ENCODE results near the gene B3GALT4.
"Not testable (repeated sequence)": the region's sequence is repeated elsewhere in the genome, so short reads cannot be mapped to it uniquely, and the experiment has no call there.

B3GALT4 gene

DNA sequence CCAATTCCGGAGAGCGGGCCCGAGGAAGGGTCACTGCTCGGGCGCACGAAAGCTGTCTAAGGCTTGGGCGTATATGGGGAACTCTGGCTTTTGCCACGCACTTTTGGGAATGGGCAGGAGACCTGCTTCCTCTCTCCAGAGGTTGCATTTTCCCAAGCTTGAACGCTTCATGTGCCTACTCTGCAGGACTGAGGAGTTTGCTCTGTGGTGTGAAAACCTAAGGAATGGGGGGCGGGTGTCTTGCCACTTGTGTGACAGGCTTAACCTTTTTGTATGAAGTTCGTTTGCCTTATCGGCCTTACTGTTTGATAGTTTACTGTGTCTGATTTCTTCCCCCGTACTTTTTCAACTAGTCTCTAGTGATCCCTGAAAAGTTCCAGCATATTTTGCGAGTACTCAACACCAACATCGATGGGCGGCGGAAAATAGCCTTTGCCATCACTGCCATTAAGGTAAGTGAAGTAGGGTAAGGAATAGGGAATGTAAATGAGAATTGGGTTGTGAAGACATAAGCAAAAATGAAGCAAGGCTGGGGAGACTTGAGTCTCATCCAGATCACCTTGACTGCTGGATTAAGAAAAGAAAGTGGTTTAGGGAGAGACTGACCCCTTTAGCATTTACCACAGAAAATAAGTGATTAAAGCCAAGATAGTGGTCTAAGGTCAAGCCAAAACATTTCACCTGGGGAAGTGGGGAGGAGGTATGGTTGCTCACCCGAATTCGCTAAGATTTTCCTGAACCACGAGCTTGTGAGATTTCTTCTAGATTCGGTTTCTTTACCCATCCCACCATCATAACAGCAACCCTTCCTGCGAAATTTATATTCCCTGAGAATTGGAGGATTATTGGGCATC, 4.4 kb upstream of the B3GALT4 start:
- DNase-seq, result no peak

DNA sequence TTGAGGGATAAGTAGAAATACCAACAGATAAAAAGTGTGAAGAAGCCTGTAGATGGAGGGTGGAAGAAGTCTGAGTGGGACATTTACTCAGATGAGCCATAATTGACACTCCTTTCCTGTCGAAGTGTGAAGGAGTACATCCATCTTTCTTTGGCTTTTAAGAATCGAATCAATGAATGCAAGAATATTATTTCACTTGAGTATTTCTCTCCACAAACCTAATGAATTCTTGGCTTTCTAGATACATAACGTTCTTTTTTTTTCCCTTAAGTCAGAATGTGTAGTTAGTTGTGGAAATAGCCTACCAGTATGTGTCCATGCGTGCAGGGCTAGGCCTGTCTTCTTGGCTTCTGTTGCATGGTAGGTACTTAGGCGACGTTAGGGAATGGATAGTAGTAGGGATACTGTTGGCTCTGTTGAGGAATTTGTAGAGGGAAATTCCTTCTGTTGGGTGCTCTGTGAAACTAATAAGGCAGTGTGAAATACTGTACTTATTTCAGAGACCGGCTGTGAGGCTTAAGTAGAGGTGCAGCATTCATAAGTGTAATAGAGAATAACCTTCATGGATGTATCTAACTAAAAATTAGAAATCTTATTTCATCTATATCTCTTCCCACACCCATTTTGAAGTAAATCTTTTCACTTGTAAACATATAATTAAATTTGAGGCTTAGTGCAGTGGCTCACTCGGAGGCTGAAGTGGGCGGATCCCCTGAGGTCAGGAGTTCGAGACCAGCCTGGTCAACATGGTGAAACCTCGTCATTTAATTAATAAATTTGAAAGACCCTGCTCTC, 3.6 kb upstream of the B3GALT4 start:
- no peak for DNase-seq

DNA sequence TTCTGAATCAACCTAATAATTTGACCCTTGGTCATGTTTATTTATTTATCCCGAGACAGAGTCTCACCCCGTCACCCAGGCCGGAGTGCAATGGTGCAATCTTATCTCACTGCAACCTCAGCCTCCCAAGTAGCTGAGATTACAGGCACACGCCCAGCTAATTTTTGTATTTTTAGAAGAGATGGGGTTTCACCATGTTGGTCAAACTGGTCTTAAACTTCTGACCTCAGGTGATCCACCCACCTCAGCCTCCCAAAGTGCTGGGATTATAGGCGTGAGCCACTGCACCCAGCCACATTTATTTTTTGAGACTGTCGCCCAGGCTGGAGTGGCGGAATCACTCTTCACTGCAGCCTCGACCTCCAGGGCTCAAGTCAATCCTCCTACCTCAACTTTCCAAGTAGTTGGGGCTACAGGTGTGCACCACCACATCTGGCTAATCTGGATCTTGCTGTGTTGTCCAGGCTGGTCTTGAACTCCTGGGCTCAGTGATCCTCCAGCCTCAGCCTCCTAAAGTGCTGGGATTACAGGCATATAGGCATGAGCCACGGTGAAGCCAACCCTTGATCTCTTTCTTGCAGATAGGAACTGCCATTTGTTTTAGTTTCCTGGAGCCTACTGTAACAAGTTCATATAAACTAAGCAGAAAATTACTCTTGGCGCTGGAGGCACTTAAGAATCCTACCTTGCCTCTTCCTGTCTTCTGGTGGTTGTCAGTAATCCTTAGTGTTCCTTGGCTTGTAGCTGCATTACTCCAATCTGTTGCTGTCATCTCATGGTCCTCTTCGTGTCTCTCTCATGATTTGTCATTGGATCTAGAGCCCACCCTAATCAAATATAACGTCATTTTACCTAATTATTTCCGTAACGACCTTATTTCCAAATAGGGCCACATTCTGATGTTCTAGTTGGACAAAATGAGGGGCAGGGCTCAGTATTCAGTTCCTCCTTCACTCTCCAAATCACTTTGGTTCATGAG, 2.7 kb upstream of the B3GALT4 start:
- no peak for DNase-seq

DNA sequence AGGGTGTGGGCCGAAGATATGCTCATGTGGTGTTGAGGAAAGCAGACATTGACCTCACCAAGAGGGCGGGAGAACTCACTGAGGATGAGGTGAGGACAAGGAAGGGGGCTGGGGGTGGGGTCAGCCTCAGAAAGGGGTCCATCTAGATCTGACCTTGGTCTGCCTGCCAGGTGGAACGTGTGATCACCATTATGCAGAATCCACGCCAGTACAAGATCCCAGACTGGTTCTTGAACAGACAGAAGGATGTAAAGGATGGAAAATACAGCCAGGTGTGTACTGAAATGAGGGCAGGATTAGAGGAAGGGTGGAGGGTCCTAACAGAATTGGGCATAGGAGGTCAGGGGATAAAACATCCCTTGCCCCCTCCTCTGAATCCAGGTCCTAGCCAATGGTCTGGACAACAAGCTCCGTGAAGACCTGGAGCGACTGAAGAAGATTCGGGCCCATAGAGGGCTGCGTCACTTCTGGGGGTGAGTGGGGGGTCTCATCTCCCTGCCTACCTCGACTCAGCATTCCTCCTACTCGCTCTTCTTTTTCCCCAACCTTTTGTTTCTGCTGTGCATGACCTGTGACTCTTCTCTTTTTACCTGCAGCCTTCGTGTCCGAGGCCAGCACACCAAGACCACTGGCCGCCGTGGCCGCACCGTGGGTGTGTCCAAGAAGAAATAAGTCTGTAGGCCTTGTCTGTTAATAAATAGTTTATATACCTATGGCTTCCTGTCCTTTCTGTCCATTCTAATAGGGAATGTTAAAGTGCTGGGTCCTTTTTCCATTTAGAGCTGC, 935 bp upstream of the B3GALT4 start:
- DNase-seq, result not testable (repeated sequence)

DNA sequence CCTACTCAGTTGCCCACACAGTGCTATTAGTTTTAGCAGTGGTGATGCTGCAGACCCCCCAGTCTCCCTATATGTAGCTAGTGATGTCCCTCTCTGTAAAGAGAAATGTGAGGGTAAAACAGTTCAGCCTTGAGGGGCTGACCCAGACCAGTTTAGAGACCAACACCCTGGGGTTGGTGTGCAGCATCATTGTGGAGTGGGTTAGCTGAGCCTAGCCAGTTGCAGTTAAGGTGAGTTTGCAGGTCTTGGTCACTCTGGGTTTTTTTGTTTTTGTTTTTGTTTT, 401 bp upstream of the B3GALT4 start:
- DNase-seq, result no peak

DNA sequence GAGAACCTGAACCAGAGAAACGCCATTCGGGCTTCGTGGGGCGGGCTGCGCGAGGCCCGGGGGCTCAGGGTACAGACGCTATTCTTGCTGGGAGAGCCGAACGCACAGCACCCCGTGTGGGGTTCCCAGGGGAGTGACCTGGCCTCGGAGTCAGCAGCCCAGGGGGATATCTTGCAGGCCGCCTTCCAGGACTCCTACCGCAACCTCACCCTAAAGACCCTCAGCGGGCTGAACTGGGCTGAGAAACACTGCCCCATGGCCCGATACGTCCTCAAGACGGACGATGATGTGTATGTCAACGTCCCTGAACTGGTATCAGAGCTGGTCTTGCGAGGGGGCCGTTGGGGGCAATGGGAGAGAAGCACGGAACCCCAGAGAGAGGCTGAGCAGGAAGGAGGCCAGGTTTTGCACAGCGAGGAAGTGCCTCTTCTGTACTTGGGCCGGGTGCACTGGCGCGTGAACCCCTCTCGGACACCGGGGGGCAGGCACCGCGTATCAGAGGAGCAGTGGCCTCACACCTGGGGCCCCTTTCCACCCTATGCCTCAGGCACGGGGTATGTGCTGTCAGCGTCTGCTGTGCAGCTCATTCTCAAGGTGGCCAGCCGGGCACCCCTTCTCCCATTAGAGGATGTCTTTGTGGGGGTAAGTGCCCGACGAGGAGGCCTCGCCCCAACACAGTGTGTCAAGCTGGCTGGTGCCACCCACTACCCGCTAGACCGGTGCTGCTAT, 904 bp downstream of the B3GALT4 start:
- DNase-seq, result no peak

DNA sequence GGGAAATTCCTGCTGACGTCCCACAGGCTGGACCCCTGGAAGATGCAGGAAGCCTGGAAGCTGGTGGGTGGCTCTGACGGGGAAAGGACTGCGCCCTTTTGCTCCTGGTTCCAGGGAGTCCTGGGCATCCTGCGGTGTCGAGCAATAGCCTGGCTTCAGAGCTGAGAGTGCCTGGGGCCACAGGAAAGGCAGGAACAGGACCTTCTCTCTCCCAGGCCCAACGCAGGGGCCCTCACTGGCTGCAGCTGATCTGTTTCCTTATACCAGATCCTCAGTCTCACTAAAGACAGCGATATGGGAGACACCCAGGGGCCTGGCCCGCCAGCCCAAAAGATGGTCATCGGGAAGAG, 1.4 kb downstream of the B3GALT4 start:
- DNase-seq, result no peak

DNA sequence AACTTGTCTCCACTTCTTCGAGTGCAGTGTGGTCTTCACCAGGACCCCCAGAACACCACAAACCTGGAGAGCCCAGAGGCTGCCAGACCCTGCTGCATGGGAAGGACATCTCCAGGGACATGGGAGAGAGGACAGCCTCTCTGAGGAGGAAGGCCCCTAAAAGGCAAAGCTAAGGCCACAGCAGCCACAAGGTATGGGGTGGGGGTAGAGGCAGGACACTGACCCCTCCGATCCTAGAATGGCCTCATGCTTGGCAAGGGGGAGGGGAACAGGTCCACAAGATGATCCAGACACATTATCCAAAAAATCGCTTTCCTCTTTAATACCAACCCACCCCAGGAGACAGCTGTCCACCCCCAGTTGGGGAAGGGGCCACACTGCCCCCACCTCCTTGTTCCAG, 1.9 kb downstream of the B3GALT4 start:
- DNase-seq, result no peak

DNA sequence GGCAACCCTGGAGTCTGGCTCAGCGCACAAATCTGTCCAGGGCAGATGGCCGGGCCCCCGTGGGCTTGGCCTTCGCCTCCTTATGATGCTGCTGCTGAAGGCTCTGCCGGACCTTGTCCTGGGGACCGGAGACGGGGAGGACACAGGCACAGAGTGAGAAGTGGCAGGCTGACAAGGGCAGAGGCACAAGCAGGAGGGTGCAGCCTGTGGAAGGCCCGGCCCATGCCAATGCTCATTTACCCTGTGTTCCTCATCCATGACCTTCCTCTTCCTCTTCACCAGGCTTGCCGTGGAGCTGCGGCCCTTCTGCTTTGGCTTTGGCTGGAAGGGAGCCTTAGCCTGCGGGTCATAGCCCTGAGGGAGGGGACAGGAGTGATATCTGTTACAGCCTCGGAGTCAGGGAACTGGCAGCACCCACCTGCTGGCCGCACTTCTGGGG, 2.4 kb downstream of the B3GALT4 start:
- no peak for DNase-seq

DNA sequence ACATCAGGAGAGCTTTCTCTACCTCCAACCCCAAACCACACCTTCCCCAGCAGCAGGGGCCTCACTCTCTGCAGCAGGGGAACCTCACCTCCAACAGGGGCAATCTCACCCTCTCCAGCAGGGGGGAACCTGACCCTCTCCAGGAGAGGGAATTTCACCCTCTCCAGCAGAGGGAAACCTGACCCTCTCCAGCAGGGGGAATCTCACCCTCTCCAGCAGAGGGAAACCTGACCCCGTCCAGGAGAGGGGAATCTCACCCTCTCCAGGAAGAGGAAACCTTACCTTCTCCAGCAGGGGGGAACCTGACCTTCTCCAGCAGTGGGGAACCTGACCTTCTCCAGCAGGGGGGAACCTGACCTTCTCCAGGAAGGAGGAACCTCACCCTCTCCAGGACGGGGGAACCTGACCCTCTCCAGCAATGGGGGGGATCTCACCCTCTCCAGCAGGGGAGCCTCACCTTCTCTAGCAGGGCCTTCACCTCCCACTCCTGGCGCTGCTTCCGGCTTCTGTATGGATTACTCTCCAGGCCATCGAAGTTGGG, 3.1 kb downstream of the B3GALT4 start:
- no peak for DNase-seq

DNA sequence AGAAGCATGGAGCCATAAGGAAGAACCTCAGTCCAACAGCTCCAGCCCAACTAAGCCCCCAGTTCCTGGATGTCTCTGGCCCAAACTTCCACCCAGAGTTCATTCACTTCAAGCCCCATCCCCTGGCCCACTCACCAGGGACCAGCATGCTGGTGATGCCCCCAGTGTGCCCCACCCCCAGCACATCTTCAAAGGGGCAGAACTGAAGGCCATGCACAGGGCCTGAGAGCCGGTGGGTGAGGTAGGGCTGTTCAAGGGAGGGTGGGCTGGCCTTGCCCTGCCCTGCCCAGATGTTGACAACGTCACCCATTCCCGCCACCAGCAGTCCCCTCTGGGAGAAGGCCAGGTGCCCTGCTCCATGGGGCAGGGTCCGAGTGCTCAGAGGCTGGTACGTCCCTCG, 3.6 kb downstream of the B3GALT4 start:
- DNase-seq, result no peak

DNA sequence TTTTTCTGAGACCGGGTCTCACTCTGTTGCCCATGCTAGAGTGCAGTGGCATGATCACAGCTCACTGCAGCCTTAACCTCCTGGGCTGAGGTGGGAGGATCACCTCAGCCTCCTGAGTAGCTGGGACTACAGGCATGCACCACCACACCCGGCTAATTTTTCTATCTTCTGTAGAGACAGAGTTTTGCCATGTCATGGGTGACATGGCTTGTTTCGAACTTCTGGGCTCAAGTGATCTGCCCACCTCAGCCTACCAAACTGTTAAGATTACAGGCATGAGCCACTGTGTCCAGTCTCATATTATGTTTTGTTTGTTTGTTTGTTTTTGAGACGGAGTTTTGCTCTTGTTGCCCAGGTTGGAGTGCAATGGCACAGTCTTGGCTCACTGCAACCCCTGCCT, 8.3 kb downstream of the B3GALT4 start:
- DNase-seq, result not testable (repeated sequence)

DNA sequence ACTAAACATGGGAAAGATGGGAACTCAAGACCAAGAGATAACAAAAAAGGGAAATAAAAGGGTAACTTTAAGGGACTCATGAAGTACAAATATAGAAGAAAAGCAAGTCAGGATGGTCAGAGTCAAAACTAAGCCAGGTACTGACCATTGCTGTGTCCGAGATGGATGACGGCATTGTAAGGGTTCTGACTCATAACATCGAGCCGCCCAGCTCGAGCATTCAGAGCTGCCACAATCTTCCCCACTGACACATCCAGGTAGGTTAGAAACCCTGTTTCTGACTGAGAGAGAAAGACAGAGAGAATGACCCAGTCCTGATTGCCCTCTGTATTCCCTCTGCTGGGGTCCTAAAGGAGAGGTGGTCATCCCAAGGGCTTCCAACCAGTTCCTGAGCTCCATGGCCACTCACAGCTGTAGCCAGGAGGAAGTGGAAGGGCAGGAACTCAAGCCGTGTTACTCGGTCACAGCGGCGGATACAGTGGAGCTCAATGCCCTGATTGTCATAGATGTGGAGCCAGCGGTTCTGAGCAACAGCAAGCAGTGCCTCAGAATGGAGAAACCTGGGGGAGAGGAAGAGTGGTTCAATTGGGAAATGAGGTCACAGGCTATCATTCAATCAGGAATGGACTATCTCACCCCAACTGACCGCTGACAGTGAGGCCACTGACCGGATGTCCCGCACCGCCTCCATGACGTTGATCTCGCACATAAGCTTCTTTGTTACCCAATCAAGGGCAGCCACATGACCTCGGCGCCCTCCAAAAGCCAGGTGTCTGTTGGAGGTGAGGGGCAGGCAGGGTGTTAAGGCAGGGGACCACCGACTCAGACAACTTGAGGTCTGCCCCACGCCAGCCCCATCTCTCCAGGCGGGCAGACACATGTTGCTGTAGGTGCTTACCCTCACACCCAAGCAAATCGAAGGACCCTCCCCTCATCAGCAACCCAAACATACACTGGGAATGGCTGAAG, 10.3 kb downstream of the B3GALT4 start:
- DNase-seq, result no peak

DNA sequence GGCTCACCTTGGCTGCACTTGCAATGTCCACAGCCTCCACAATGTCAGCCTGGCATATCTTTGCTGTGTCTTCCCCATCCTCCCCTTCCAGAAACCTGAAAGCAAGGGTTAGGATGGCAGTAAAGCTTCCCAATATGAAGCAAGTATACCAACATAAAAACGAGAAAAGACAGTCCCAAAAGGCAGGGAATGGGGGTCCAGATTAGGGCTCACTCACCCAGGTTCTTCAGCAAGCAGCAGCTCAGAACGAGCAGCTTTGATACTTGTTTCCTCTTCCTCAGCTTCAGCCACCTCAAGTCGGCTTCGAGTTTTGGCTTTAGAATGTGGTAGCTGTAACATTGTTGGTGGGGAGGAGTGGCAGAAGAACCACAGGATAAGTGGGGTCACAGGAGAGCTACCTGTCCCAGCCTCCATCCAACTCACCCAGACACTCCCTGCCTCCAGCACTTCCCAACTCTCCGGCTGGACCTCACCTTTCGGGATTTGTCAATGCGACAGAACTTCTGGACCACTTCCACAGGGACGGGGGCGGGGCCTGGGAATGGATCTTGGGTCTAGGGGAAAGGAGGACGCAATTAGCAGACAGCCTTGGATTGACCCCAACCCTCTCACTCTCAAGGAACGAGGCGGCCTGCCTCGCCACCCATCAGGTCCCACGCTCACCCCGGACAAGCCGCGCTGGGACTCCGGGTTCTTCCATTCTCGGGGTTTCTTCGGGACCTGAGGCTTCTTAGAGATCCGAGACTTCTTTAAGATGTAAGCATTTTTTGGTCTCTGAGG, 11.4 kb downstream of the B3GALT4 start:
- DNase-seq, result no peak

DNA sequence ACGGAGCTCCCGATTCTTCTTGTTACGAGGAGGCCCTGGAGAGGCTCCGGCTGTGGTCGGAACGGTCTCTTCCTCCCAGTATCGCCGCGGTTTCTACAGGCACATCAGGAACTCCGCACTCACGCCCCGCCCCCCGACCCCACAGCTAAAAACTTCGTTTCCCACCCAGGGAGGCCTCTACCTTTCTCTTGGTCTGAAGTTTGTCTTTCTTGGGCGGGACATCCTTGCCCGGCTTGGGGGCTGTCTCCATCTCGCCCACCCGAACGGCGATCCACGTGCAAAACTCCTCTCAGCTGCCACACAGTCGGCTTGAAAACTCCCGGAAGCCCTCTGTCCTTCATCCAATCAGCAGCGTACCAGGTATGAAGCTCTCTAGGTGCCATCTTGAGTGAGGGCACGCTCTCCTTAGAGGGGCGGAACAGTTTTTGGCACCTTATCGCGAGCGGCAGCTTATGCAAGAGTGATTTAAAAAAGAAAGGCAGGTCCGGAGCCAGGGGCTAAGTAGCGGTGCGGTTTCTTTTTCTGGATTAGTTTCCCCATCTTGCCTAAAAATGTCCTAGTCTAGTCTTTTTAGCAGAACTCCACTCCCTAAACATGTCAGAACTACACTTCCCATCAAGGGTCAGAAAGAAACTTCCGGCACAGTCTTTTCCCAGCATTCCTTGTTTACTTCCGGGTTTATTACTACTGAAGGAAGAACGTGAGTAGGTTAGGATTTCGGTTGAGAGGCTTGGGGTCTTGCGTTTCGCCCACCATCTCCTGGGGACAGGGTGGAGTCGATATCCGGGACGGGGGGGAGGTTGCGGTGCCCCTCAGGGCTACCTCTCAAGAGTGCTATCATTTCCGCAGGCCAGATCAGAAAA, 12.2 kb downstream of the B3GALT4 start, which contains the start of the genes PFDN6 and WDR46:
Gene PFDN6 (plus strand): TSS at position 681 of the 863 bp plus-strand sequence. CDS start 256 bp downstream, outside the sequence.
Gene WDR46 (minus strand): TSS at position 319 of the 863 bp plus-strand sequence. CDS start 69 bp downstream, at position 250.
- DNase-seq, result no peak

DNA sequence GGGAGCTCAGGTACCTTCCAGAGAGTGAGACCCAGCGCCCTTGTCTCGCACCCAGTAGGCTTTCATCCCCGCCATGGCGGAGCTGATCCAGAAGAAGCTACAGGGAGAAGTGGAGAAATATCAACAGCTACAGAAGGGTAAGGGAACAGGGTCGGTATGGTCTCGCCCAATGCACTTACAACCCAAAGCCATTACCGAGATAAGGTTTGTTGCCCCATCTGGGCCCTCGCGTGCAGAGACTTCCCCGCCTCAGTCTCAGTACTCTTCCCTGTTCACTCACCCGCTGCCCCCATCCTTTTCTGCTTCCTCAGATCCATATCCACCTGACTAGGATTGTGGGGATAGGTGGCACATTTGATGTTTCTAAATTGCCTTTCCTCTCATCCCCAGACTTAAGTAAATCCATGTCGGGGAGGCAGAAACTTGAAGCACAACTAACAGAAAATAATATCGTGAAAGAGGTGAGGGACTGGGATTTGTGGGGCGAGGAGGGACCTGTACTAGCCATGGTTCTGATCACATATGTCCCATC, 12.9 kb downstream of the B3GALT4 start:
- no peak for DNase-seq

DNA sequence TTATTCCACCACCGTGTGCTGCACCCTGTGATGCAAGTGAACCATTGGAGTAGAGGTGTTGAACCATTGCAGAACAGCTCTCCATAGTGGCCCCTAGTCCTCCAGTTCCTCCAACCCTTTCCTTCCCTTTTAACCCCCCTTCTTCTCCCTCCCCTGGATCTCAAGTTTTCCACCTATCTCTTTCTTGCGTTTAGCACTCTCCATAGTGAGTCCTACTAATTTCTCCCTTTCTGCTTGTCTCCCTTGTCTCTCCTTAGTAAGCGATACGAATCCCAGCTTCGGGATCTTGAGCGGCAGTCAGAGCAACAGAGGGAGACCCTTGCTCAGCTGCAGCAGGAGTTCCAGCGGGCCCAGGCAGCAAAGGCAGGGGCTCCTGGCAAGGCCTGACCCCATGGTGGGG, 13.5 kb downstream of the B3GALT4 start:
- DNase-seq, result no peak
